Brain microvascular endothelial cell (primary cell): ENCODE data around the gene PEX14.

Experiments
- DNase-seq: peaks from one replicate; pipeline ENCODE4 v3.0.0-alpha.2; 2020
- H3K27ac ChIP-seq: fragments of 250-450 bp; sonication (Bioruptor Pico); 2 replicates; pipeline ENCODE4 v1.5.1; 2020; ENCODE audit warnings: mild to moderate bottlenecking, moderate library complexity
- H3K27me3 ChIP-seq: fragments of 250-450 bp; sonication (Bioruptor Pico); replicated peaks from 2 replicates; pipeline ENCODE4 v1.5.1; 2020; ENCODE audit warnings: mild to moderate bottlenecking
- H3K36me3 ChIP-seq: fragments of 250-450 bp; sonication (Bioruptor Pico); replicated peaks from 2 replicates; pipeline ENCODE4 v1.5.1; 2020; ENCODE audit warnings: mild to moderate bottlenecking
- H3K4me3 ChIP-seq: 2 replicates; pipeline ENCODE4 v1.5.1; 2011; ENCODE audit warnings: low read depth, mild to moderate bottlenecking, control low read depth, low read length, moderate library complexity
- in situ Hi-C: cut with HindIII; loops from 2 replicates; pipeline ENCODE4 v1.10.0; 2017; ENCODE audit warnings: low sequenced_read_pairs, low pct_ligation_motif_present
- TF ChIP-seq, protein P1 (sequence below): IDR thresholded peaks from 2 replicates; pipeline ENCODE4 v1.5.1; 2011; ENCODE audit warnings: low read depth, mild to moderate bottlenecking, moderate library complexity, low read length, control low read depth, inconsistent platforms; ENCODE audit errors: missing control alignments

The PEX14 gene

DNA sequence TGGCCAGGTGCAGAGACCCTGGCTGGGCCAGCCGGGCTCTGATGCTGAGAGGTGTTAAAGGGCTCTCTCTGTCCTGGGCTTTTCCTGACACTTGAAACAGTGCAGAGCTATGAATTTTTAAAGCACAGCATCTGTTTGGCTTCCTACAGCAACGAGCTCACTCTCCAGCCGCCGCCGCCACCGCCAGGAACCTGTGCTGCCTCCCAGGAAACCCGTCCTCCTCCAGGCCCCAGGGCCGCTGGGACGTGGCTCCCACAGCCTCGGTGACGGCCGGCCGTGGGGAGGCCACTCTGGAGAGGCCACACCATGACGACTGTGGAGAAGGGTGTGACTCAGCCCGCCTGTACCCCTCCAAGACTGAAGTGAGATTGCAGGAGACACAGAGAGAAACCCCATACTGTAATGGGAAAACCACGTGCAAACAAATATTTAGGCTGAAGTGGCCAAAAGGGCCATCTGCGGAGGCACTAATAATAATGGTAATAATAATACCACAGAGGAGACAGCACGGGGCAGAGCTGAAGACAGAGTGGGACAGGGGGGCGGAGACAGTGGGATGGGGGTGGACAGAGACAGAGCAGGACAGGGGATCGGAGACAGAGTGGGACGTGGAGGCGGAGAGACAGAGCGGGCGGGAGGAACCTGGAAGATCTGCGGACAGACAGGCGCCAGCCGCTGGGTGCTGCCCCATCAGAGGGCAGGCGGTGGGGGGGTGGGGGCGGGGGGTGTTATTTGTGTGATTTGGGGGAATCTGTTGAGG lies 182.5 kb downstream of the PEX14 start:
- H3K36me3 ChIP-seq = no peaks in the 10 kb centered on the region
- TF ChIP-seq, protein P1, sequence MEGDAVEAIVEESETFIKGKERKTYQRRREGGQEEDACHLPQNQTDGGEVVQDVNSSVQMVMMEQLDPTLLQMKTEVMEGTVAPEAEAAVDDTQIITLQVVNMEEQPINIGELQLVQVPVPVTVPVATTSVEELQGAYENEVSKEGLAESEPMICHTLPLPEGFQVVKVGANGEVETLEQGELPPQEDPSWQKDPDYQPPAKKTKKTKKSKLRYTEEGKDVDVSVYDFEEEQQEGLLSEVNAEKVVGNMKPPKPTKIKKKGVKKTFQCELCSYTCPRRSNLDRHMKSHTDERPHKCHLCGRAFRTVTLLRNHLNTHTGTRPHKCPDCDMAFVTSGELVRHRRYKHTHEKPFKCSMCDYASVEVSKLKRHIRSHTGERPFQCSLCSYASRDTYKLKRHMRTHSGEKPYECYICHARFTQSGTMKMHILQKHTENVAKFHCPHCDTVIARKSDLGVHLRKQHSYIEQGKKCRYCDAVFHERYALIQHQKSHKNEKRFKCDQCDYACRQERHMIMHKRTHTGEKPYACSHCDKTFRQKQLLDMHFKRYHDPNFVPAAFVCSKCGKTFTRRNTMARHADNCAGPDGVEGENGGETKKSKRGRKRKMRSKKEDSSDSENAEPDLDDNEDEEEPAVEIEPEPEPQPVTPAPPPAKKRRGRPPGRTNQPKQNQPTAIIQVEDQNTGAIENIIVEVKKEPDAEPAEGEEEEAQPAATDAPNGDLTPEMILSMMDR = no peak
- no peak overlapping the region for H3K27ac ChIP-seq
- no peak overlapping the region for H3K4me3 ChIP-seq
- DNase-seq = no peak
- H3K27me3 ChIP-seq = no peaks in the 10 kb centered on the region
- in situ Hi-C loops = no loop called here

DNA sequence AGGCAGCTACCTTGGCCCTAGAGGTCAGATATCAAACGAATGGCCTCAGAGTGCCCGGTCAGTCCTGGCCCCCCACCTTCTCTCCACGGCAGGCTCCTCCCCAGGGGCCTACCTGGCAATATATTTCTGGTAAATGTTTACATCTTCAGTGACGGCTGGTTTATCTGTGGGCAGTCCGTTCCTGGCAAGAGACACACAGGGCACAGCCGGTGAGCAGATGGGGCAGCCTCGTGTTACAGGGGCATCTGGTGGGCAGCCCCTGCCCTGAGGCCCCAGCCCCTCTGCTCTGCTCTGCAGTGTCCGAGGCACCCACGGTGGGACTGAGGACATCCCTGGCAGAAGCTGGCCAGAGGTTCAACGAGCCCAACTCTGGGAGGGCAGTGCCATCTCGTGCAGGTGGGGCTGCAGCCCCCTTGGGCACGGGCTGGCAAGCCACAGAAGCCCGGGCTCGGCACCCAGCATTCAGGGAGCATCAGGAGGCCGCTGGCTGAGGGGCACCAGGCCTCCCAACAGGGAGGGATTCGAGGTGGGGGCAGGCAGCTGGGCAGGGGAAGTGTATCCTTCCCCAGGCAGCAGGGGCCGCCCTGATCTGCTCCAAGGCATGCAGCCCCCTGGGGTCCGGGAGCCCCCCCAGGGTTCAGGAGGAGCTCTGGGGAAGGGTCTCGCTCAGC lies 183.8 kb downstream of the PEX14 start:
- no peak overlapping the region for H3K4me3 ChIP-seq
- H3K36me3 ChIP-seq = no peaks in the 10 kb centered on the region
- no peaks in the 10 kb centered on the region for H3K27me3 ChIP-seq
- no peak for DNase-seq
- H3K27ac ChIP-seq = no peak overlapping the region
- in situ Hi-C loops = no loop called here
- TF ChIP-seq, protein P1 = no peak

DNA sequence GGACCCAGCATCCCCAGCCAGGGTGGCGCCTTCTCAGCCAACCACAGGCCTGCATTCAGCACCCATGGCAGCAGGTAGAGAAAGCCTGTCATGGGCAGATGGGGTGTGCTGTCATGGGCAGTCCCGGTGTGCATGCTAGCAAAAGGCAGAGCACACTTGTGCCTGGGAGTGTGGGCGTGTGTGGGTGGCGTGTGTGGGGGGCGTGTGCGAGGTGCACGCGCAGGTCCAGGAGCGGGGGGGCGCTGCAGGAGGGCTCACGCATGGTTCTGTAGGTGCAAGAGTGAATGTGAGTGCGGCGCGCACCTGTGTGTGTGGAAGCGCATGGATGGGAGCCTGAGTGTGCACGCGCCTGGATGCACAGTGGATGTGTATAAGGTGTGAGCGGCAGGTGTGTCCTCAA lies 184.5 kb downstream of the PEX14 start:
- in situ Hi-C loops = no loop called here
- Histone ChIP-seq H3K36me3 (no peaks in the 10 kb centered on the region), H3K27ac (no peak overlapping the region), H3K4me3 (no peak overlapping the region), H3K27me3 (no peaks in the 10 kb centered on the region)
- TF ChIP-seq, protein P1 = no peak
- no peak for DNase-seq

DNA sequence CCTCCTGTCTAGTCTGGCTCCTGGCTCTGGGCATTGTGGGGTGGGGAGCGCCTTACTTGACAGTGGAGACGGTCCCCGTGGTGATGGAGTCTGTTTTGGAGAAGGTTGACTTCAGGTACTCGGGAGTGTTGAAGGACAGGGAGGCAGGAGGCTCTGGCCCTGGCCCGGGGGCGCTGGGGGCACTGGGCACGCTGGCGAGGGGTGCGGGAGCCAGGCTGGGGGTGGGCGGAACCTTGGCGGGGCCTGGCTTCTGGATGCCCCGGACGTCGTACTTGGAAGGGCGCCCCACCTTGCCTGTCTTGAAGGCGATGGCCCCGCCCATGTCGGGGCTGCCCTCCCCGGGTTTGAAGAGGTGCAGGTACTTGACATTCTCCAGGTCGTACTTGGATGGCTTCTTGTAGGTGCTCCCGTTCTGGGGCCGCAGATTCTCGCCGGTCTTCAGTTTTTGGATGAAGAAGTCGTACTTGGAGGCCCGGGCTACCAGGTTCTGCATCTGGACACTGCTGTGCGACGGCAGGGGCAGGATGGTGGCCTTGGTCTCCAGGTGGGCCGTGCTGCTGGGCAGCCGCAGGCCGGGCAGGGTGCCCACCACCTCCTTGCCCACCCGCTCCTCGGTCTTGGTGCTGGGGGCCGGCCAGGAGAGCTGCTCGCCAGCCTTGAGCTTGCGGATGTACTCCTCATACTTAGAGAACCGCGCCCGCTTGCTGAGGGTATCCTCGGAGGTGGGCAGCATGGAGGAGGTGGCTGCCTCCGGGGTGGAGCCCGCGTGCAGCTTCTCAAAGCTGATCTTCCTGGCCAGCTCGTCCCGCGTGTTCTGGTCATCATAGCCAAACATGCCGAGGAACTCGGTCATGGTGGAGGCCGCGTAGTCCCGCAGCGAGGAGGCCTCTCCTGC lies 185.1 kb downstream of the PEX14 start:
- in situ Hi-C loops = no loop called here

DNA sequence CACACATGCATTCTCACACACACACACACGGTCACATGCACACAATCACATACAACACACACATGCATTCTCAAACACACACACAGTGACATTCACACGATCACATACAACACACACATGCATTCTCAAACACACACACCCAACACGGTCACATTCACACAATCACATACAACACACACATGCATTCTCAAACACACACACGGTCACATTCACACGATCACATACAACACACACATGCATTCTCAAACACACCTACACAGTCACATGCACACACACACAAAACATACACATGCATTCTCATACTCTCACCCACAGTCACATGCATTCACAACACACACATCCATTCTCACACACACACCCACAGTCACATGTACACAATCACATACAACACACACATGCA lies 186.7 kb downstream of the PEX14 start:
- Histone ChIP-seq H3K36me3 (no peaks in the 10 kb centered on the region), H3K27me3 (no peaks in the 10 kb centered on the region), H3K27ac (no peak overlapping the region), H3K4me3 (no peak overlapping the region)
- TF ChIP-seq, protein P1 = no peak
- DNase-seq = no peak
- in situ Hi-C loops = no loop called here

More for the DNA sequence above, 185.1 kb downstream of the PEX14 start:
- Histone ChIP-seq H3K4me3 (no peak overlapping the region), H3K27me3 (no peaks in the 10 kb centered on the region), H3K36me3 (no peaks in the 10 kb centered on the region), H3K27ac (no peak overlapping the region)
- DNase-seq = no peak
- TF ChIP-seq, protein P1 = no peak
